Astrocyte of the spinal cord (primary cell): Measurements from ENCODE around the gene CHRNG.

Source experiments
- DNase-seq: peaks from one replicate; pipeline ENCODE4 v3.0.0; 2011; ENCODE audit warnings: low read depth, low spot score
- H3K4me3 ChIP-seq: 2 replicates; pipeline ENCODE4 v1.5.1; 2011; ENCODE audit warnings: low read depth, mild to moderate bottlenecking, low read length, moderate library complexity
- in situ Hi-C: cut with HindIII; loops from 2 replicates; pipeline ENCODE4 v1.10.0; 2017; ENCODE audit warnings: low sequenced_read_pairs
- TF ChIP-seq, protein P1 (sequence below): IDR thresholded peaks from 2 replicates; pipeline ENCODE4 v1.5.1; 2012; ENCODE audit warnings: low read depth, mild to moderate bottlenecking, low read length, inconsistent platforms

CHRNG gene

GRCh38 chr2:232593982-232594381 is 54.5 kb downstream of the CHRNG start:
- H3K4me3 ChIP-seq: no peak overlapping the region
- in situ Hi-C loops: no loop called here
- TF ChIP-seq, protein P1, sequence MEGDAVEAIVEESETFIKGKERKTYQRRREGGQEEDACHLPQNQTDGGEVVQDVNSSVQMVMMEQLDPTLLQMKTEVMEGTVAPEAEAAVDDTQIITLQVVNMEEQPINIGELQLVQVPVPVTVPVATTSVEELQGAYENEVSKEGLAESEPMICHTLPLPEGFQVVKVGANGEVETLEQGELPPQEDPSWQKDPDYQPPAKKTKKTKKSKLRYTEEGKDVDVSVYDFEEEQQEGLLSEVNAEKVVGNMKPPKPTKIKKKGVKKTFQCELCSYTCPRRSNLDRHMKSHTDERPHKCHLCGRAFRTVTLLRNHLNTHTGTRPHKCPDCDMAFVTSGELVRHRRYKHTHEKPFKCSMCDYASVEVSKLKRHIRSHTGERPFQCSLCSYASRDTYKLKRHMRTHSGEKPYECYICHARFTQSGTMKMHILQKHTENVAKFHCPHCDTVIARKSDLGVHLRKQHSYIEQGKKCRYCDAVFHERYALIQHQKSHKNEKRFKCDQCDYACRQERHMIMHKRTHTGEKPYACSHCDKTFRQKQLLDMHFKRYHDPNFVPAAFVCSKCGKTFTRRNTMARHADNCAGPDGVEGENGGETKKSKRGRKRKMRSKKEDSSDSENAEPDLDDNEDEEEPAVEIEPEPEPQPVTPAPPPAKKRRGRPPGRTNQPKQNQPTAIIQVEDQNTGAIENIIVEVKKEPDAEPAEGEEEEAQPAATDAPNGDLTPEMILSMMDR: no peak
- DNase-seq: no peak
